GM18873 (cell line): ENCODE measurements around the gene FBXO36.
"Not testable (repeated sequence)": the region's sequence is repeated elsewhere in the genome, so short reads cannot be mapped to it uniquely, and the experiment has no call there.

Experiments
- ATAC-seq: cut with Tn5 transposase; IDR thresholded peaks from one replicate; pipeline ENCODE4 v1.9.1; 2021; ENCODE audit warnings: mild to moderate bottlenecking, moderate library complexity, moderate number of reproducible peaks; ENCODE audit not compliant: unreplicated experiment, low FRiP score

FBXO36 gene

DNA sequence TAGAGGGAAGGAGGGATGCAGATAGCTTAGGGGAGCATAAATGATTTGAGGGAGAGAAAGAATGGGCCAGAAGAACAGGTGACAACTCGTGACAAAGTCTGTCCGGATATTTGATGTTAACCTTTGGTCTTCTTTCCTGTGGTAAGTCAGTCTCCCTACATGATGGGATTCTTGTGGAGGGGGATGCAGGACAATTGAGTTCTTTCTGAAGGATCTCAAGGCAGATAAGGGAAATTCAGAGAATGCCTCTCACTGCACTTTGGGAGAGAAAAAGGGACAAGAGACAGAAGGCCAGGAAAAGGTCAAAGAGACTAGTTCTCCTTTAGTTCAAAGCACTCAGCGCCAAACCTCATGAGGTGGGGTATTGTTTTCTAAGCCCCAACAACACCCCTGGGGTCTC is 34.2 kb downstream of the FBXO36 start:
- no peak for ATAC-seq

DNA sequence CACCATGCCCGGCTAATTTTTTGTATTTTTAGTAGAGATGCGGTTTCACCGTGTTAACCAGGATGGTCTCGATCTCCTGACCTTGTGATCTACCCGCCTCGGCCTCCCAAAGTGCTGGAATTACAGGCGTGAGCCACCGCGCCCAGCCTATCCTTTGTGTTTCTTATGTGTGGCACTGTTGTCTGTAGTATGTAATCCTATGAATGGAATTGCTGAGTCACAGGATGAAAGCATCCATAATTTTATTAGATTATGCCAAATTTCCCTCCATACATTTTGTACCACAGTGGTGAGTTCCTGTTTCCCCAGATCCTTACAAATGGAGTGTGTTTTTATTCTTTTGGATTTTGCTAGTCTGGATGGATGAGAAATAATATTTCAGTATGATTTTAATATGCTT is 41.3 kb downstream of the FBXO36 start:
- ATAC-seq: not testable (repeated sequence)

DNA sequence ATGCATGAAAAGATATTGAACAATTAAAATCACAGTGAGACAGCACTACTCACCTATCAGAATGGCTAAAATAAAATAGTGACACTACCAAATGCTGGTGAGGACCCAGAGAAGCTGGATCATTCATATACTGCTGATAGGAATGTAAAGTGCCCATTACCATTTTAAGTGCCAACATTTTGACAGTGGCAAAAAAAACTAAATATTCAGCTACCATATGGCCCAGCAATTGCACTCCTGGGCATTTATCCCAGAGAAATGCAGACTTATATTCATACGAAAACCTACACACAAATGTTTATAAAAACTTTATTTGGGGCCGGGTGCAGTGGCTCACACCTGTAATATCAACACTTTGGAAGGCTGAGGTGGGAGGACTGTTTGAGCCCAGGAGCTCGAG is 47.6 kb downstream of the FBXO36 start:
- ATAC-seq: no peak

GRCh38 chr2:229970406-229970805 is 48.1 kb downstream of the FBXO36 start:
- ATAC-seq: no peak

- no peak for ATAC-seq
Measured at GRCh38 chr2:229971298-229971790, 49.0 kb downstream of the FBXO36 start.

GRCh38 chr2:229974266-229974665 is 52.0 kb downstream of the FBXO36 start:
- no peak for ATAC-seq

DNA sequence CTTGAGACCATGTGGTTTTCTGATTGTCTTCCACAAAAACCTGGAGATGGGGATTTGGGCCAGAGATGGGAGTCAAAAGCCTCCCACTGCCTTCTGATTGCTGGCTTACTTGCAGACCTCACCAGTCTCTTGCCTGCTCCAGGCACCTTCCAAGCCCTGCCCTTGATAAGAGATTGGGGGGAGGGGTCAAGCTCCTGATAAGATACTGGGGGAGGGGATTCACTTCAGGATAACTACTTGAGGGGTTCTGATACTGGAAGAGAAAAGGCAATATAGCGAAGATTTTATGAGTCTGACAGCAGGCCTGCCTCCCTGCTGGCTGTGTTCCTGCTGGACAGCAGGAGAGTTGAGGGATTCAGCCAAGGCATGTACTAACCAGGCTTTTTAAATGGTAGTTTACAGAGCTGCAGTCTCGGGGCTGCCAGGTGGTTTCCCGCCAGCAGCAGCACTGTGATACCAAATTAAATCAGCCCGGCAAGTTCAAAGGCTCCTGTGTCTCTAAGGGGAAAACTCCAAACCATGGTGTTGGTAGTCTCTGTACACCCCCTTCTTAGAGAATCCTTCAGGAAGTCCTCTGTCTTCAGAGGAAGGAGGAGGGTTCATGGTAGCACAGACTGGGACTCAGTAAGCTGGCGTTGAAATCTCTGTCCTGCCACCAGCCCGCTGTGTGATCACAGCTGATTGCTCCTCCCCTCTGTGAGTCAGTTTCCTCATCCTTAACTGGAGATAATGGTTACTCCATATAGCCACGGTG is 58.3 kb downstream of the FBXO36 start:
- no peak for ATAC-seq

DNA sequence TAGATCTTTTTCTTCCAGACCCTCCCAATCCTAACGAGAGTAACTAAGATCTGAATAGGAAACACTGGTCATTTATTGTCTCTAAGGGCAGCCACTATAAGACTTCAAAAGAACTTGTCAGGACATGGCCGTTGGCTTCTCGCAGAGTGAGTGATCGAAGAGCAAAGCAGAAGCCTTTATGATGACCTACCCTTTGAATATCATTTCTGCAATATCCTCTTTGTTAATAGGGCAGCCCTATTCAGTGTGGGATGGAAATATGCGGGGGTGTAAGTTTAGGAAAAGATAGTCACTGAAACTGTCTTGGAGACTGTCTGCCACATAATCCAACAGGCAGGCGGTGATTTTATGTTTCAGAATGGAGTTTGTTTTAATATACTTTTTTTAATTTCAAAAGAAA is 70.9 kb downstream of the FBXO36 start:
- no peak for ATAC-seq

DNA sequence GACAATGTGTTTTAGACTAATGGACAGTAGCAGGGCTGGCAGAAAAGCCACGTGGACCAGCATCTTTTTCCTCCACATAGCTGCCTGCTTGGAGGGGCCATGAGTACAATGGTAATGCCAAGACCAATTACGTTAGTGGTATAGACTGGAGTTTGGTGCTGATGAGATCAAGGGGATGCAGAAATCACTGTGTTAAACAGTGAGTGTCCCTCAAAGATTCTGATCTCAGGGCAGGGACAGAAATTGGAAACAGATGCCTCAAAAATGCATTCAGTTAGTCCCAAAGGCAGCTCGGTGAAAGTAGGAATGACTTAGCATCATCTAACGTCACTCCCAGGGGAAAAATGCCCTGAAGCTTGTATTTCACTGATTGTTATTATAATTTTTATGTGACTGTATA is 74.0 kb downstream of the FBXO36 start:
- no peak for ATAC-seq

DNA sequence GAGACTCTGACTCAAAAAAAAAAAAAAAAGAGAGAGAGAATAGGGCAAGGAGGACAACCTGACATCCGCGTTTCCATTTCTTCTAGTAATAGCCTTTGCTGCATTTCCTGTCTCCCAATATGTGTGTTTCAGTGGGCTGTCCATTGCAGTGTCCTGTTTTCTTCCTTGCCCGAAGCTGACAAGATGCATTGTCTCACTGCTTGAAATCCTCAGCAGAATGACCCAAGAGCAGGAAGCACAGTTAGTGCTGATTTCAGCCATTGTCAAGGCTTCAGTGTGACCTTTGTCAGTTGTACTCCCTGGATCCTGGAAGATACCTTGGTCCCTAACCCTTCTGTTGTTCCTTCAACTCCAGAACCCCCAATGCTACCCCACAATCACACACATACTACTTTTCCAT is 75.3 kb downstream of the FBXO36 start:
- ATAC-seq: no peak

GRCh38 chr2:230000118-230000841 is 78.0 kb downstream of the FBXO36 start:
- no peak for ATAC-seq

DNA sequence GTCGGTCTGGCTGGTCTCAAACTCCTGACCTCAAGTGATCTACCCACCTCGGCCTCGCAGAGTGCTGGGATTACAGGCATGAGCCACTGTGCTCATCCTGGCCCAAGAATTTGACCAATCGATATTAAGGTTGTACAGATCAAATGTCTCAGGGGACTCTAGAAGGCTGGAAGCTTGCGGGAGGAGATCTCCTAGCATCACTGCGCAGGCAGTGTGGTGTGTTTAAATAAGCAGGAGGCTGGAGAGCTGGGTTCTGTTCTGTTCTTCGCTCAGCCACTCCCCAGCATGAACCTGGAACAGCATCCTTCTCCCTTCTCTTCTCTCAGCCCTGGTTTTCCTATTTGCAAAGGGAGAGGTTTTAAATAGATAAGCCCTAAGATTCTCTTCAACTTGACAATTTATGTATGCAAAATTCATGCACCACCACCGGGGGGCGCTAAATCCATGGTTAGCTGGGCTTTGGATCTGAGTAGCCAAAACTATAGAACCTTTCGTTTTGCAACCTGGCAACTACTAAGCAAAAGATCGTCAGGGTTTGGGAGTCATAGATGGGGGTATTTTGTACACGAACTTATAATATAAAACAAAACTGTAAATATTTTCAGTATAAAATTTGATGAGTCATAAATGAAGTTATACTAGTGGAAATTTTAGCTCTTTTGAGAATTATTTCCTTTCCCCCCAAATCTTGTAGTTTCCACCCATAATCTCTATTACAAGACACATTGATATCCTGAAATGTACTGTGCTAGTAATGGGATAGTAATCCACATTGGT is 85.8 kb downstream of the FBXO36 start:
- ATAC-seq: no peak

DNA sequence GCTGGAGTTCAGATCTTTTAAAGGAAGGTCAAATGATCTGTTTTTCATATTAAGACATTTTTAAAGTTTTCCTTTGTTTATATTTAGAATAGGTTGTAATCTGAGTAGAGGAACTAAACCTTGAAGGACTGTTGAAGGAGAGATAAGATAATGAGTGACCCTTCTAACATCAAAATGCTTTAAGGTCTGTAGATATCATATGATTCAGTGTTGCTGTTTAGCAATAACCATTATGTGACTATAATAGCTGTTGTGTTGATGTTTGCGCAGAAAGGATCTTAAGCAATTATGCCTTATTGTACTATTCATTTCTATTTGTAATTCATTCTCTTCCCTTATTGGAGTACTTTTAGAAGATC is 86.4 kb downstream of the FBXO36 start:
- no peak for ATAC-seq

GRCh38 chr2:230010501-230010900 is 88.2 kb downstream of the FBXO36 start:
- no peak for ATAC-seq

GRCh38 chr2:230011617-230012016 is 89.3 kb downstream of the FBXO36 start:
- ATAC-seq: no peak

DNA sequence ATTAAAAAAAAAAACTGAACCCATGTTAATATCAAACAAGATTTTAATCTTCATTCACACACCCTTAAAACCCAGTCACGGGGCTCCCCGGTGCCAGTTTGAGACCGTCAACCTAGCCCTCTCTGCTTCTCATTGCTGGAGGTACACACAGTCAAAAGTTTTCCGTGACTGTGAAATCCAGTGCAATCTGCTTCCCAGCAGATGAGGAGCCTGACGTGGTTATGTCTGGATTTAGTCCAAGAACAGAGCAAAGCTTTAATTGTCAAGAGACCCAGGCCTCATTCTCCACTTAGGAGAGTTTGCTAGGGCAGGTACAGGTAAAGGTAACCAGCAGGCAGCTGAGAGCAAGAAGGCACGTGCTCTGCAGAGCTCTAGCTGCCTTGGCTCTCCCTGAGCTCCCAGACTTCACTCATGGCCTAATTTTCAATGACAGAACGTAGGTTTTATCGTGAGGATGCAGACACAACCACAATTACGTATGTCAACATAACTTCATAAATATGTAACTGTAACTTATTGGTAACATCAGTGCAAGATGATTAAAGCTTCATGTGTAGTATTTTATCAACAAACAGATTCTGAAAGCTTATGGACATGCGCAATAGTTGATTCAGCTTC is 90.1 kb downstream of the FBXO36 start:
- ATAC-seq: no peak

DNA sequence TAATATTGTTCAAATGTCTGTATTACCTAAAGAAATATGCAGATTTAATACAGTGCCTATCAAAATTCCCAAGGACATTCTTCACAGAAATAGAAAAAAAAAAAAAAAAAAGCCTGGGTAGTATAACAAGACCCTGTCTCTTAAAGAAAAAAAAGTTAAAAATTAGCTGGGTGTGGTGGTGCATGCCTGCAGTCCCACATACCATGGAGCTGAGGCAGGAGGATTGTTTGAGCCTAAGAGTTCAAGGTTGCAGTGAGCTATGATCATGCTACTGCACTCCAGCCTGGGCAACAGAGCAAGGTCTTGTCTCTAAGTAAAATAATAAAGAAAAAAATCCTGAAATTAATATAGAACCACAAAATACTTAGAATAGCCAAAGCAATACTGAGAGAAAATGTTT is 94.5 kb downstream of the FBXO36 start:
- ATAC-seq: no peak

DNA sequence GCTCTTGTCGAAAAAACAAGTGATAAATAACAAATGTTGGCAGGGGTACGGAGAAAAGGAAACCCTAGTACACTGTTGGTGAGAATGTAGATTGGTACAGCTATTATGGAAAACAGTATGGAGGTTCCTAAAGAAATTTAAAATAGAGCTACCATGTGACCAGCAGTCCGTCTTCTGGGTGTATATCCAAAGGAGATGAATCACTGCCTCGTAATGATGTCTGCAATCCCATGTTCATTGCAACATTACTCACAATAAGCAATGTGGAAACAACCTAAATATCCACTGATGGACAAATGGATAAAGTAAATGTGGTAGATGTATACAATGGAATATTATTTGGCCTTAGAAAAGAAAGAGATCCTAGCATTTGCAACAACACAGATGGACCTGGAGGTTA is 95.8 kb downstream of the FBXO36 start:
- ATAC-seq: no peak

DNA sequence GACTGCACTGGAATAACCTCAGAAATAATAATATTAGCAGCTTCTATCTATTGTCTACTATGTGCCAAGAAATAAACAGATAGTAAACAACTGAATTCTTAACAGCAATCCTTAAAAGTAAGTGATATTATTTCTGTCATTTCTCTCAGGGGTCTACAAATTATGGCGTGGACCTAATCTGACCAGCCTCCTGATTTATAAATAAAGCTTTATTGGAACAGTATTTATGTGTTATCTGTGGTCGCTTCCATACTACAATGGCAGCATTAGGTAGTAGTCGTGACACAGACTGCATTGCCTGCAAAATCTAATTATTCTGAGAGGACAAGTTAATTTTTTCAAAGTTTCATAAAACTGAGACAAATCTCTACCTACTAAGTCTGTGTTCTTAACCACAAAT is 97.4 kb downstream of the FBXO36 start:
- ATAC-seq: no peak

DNA sequence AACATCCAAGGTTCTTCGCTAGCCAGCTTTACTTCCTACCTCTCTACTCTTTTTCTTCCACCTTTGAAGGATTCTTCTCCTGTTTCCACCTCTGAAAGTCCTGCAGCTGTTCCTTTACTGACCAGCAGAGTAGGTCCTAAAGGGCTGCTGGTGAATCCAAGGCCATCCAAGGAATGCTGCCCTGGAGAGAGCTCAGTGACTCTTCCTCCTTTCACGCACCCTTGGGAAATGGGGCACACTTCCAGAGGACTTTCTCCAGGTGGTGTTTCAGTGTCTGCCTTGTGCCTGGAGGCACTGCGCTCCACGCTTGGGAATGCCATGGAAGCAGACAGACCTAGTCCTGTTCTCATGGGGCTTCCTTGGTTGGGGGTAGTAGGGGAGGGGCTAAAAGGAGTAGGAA is 101.0 kb downstream of the FBXO36 start:
- no peak for ATAC-seq

- ATAC-seq: no peak
Measured at GRCh38 chr2:230042195-230042594, 119.9 kb downstream of the FBXO36 start.
